Natural killer cell (primary cell): Measurements from ENCODE around the gene KLHL21. TPM values are rescaled to one million over a fixed set of nuclear protein-coding genes. Genes with fewer than 3 reads are reported as not detected.

Experiments used
- ATAC-seq, 3 donors: fragments of 150-1000 bp in 2 of 3; fragments of 200-7000 bp in 1 of 3; cut with Tn5 transposase; 1 replicate in 1 of 3; 2 replicates in 2 of 3; pipeline ENCODE4 v1.10.0; 2021; ENCODE audit warnings: mild to moderate bottlenecking in 2 of 3, moderate library complexity in 2 of 3
- DNase-seq, 2 donors: peaks; one replicate each; pipeline versions ENCODE4 v3.0.0 to v3.0.0-alpha.2; 2013 to 2021; ENCODE audit warnings: mixed read lengths in 1 of 2
- H3K27ac ChIP-seq: one replicate; pipeline ENCODE4 v1.5.1; 2013; ENCODE audit warnings: mild to moderate bottlenecking, low read length
- H3K27me3 ChIP-seq: one replicate; pipeline ENCODE4 v1.6.1; 2013; ENCODE audit warnings: low read length; ENCODE audit not compliant: control insufficient read depth, insufficient read depth
- H3K36me3 ChIP-seq: one replicate; pipeline ENCODE4 v1.6.1; 2013; ENCODE audit warnings: low read length; ENCODE audit not compliant: control insufficient read depth, insufficient read depth
- H3K4me1 ChIP-seq: one replicate; pipeline ENCODE4 v1.6.1; 2013; ENCODE audit warnings: low read length; ENCODE audit not compliant: control insufficient read depth, insufficient read depth
- H3K4me3 ChIP-seq: one replicate; pipeline ENCODE4 v1.5.1; 2013; ENCODE audit warnings: low read length
- H3K9me3 ChIP-seq: one replicate; pipeline ENCODE4 v1.6.1; 2013; ENCODE audit warnings: low read length; ENCODE audit not compliant: control insufficient read depth, insufficient read depth
- H3K27ac Mint-ChIP-seq, 2 donors: one replicate each; pipeline ENCODE4 v1.8.0; 2022; ENCODE audit warnings: mild to moderate bottlenecking in 2 of 2, mixed read lengths in 2 of 2, moderate library complexity in 1 of 2
- H3K27me3 Mint-ChIP-seq, 2 donors: one replicate each; pipeline ENCODE4 v1.8.0; 2022; ENCODE audit warnings: low read depth in 2 of 2, mixed read lengths in 2 of 2
- H3K36me3 Mint-ChIP-seq: one replicate; pipeline ENCODE4 v1.8.0; 2022; ENCODE audit warnings: mixed read lengths
- H3K4me1 Mint-ChIP-seq, 2 donors: one replicate each; pipeline ENCODE4 v1.8.0; 2022; ENCODE audit warnings: mixed read lengths in 2 of 2
- H3K4me3 Mint-ChIP-seq: one replicate; pipeline ENCODE4 v1.8.0; 2022; ENCODE audit warnings: mild to moderate bottlenecking, moderate library complexity, mixed read lengths
- H3K9me3 Mint-ChIP-seq, 2 donors: one replicate each; pipeline ENCODE4 v1.8.0; 2022; ENCODE audit warnings: mixed read lengths in 2 of 2
- WGBS: methylation state at CpG from one replicate; pipeline ENCODE4 v1.1.7; 2013; ENCODE audit warnings: missing lambda C conversion rate; ENCODE audit not compliant: insufficient coverage; 5-methylcytosine and 5-hydroxymethylcytosine counted together
- intact Hi-C: fragments of 100-400 bp; cut with micrococcal nuclease; formaldehyde crosslinking; loops from one replicate; pipeline ENCODE4 v1.14.2; 2022
- total RNA-seq, 4 donors: library from RNA; stranded (reverse); fragments of 120-200 nt in 1 of 4; gene quantifications; one replicate each; pipeline versions ENCODE4 v1.2.3 to v1.2.4, GENCODE V29; 2013 to 2022
- TF ChIP-seq, protein P1 (sequence below): fragments of 200-600 bp; IDR thresholded peaks from one replicate; pipeline ENCODE4 v1.8.0; 2022; ENCODE audit warnings: antibody characterized with exemption

KLHL21 gene
- total RNA-seq, 3 donors from 2014 or later (not counting 1 experiment from before 2014, with no cell fraction given): 23.5 to 37.8 (median 28.9) TPM

GRCh38 chr1:6582370-6582769, 20.3 kb downstream of the KLHL21 start:
- no peaks in the 10 kb centered on the region for H3K36me3 Mint-ChIP-seq
- no peaks in the 10 kb centered on the region for H3K27me3 ChIP-seq
- 100% methylated on average over 1 of the region's 1 CpG for WGBS
- peak overlapping the region; percentile 94 to 99 for H3K27ac Mint-ChIP-seq
- ATAC-seq (no peak), DNase-seq (no peak)
- H3K27ac ChIP-seq: peak overlapping the region; percentile 10
- no peaks in the 10 kb centered on the region for H3K9me3 ChIP-seq
- TF ChIP-seq, protein P1, sequence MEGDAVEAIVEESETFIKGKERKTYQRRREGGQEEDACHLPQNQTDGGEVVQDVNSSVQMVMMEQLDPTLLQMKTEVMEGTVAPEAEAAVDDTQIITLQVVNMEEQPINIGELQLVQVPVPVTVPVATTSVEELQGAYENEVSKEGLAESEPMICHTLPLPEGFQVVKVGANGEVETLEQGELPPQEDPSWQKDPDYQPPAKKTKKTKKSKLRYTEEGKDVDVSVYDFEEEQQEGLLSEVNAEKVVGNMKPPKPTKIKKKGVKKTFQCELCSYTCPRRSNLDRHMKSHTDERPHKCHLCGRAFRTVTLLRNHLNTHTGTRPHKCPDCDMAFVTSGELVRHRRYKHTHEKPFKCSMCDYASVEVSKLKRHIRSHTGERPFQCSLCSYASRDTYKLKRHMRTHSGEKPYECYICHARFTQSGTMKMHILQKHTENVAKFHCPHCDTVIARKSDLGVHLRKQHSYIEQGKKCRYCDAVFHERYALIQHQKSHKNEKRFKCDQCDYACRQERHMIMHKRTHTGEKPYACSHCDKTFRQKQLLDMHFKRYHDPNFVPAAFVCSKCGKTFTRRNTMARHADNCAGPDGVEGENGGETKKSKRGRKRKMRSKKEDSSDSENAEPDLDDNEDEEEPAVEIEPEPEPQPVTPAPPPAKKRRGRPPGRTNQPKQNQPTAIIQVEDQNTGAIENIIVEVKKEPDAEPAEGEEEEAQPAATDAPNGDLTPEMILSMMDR: no peak
- H3K9me3 Mint-ChIP-seq: no peaks in the 10 kb centered on the region
- peaks cover 39% of the 10 kb centered on the region for H3K4me1 ChIP-seq
- H3K4me3 Mint-ChIP-seq: peak overlapping the region; percentile 50
- H3K4me3 ChIP-seq: no peak overlapping the region
- peaks cover 18 to 46% of the 10 kb centered on the region in 2 donors for H3K4me1 Mint-ChIP-seq
- intact Hi-C loops: no loop called here
- H3K36me3 ChIP-seq: peaks cover 3% of the 10 kb centered on the region
- H3K27me3 Mint-ChIP-seq: no peaks in the 10 kb centered on the region

- peaks cover 18 to 46% of the 10 kb centered on the region in 2 donors for H3K4me1 Mint-ChIP-seq
Measured at GRCh38 chr1:6581561-6582305, 20.9 kb downstream of the KLHL21 start.

GRCh38 chr1:6580593-6581409, 21.9 kb downstream of the KLHL21 start:
- Mint-ChIP-seq H3K9me3 (no peaks in the 10 kb centered on the region), H3K4me3 (peak overlapping the region; percentile 93), H3K36me3 (no peaks in the 10 kb centered on the region), H3K4me1 (peaks cover 18 to 46% of the 10 kb centered on the region in 2 donors), H3K27me3 (no peaks in the 10 kb centered on the region), H3K27ac (peak overlapping the region; percentile 94 to 99)
- ATAC-seq: no peak
- intact Hi-C loops: no loop called here
- peak overlapping the region; percentile 79 for H3K4me3 ChIP-seq
- no peak for DNase-seq
- peak overlapping the region; percentile 82 for H3K27ac ChIP-seq
- peaks cover 39% of the 10 kb centered on the region for H3K4me1 ChIP-seq
- WGBS: 40% methylated on average over 19 of the region's 19 CpGs
- no peaks in the 10 kb centered on the region for H3K27me3 ChIP-seq
- H3K36me3 ChIP-seq: no peaks in the 10 kb centered on the region
- no peaks in the 10 kb centered on the region for H3K9me3 ChIP-seq
- TF ChIP-seq, protein P1: no peak

More at GRCh38 chr1:6581561-6582305, 20.9 kb downstream of the KLHL21 start:
- TF ChIP-seq, protein P1: no peak
- Histone ChIP-seq H3K27ac (peak overlapping the region; percentile 11), H3K36me3 (peaks cover 3% of the 10 kb centered on the region), H3K4me3 (no peak overlapping the region), H3K27me3 (no peaks in the 10 kb centered on the region), H3K9me3 (no peaks in the 10 kb centered on the region), H3K4me1 (peaks cover 39% of the 10 kb centered on the region)
- Mint-ChIP-seq H3K9me3 (no peaks in the 10 kb centered on the region), H3K27me3 (no peaks in the 10 kb centered on the region), H3K27ac (peak overlapping the region; percentile 94 to 99), H3K4me3 (peak overlapping the region; percentile 93), H3K36me3 (no peaks in the 10 kb centered on the region)
- intact Hi-C loops: no loop called here
- ATAC-seq (peak in 1 of 3 donors; percentile 37), DNase-seq (no peak)
- 57% methylated on average over 10 of the region's 10 CpGs for WGBS
